HUES48 (cell line): Measurements from ENCODE around the gene ADGRD1.

ENCODE experiments used
- H3K27ac ChIP-seq: one replicate; pipeline ENCODE4 v1.7.0; 2013; ENCODE audit warnings: low read depth, low read length, inconsistent platforms
- H3K27me3 ChIP-seq: 2 replicates; pipeline ENCODE4 v1.6.1; 2013; ENCODE audit warnings: mild to moderate bottlenecking, low read length; ENCODE audit not compliant: control insufficient read depth, insufficient read depth
- H3K36me3 ChIP-seq: 2 replicates; pipeline ENCODE4 v1.6.1; 2013; ENCODE audit warnings: low read length; ENCODE audit not compliant: control insufficient read depth, insufficient read depth
- H3K4me1 ChIP-seq: 2 replicates; pipeline ENCODE4 v1.6.1; 2013; ENCODE audit warnings: mild to moderate bottlenecking, low read length; ENCODE audit not compliant: control insufficient read depth, insufficient read depth
- H3K4me3 ChIP-seq: 2 replicates; pipeline ENCODE4 v1.5.1; 2013; ENCODE audit warnings: mild to moderate bottlenecking, low read depth, low read length
- H3K9ac ChIP-seq: 2 replicates; pipeline ENCODE4 v1.6.1; 2013; ENCODE audit warnings: mild to moderate bottlenecking, low read depth, low read length, moderate library complexity
- H3K9me3 ChIP-seq: 2 replicates; pipeline ENCODE4 v1.6.1; 2013; ENCODE audit warnings: low read length; ENCODE audit not compliant: control insufficient read depth, insufficient read depth

Gene ADGRD1

GRCh38 chr12:131153016-131153415 is 199.3 kb downstream of the ADGRD1 start:
- no peaks in the 10 kb centered on the region for H3K4me1 ChIP-seq
- H3K27ac ChIP-seq = no peak overlapping the region
- no peak overlapping the region for H3K9ac ChIP-seq
- no peak overlapping the region for H3K4me3 ChIP-seq
- 0 out of 2 replicates have a peak, but pooled peaks cover 5% of the 10 kb centered on the region for H3K27me3 ChIP-seq
- H3K9me3 ChIP-seq = no peaks in the 10 kb centered on the region
- H3K36me3 ChIP-seq = no peaks in the 10 kb centered on the region

- no peaks in the 10 kb centered on the region for H3K9me3 ChIP-seq
- H3K4me3 ChIP-seq = no peak overlapping the region
- 0 out of 2 replicates have a peak, but pooled peaks cover 5% of the 10 kb centered on the region for H3K27me3 ChIP-seq
- H3K4me1 ChIP-seq = no peaks in the 10 kb centered on the region
- no peak overlapping the region for H3K27ac ChIP-seq
- no peaks in the 10 kb centered on the region for H3K36me3 ChIP-seq
- H3K9ac ChIP-seq = no peak overlapping the region
Observed at GRCh38 chr12:131153956-131154355, 200.2 kb downstream of the ADGRD1 start.

- no peaks in the 10 kb centered on the region for H3K9me3 ChIP-seq
- H3K36me3 ChIP-seq = no peaks in the 10 kb centered on the region
- H3K4me1 ChIP-seq = 0 out of 2 replicates have a peak, but pooled peaks cover 5% of the 10 kb centered on the region
- no peak overlapping the region for H3K9ac ChIP-seq
- H3K27me3 ChIP-seq = 0 out of 2 replicates have a peak, but pooled peaks cover 5% of the 10 kb centered on the region
- no peak overlapping the region for H3K4me3 ChIP-seq
- H3K27ac ChIP-seq = no peak overlapping the region
Observed at GRCh38 chr12:131155131-131155530, 201.4 kb downstream of the ADGRD1 start.

- H3K4me3 ChIP-seq = no peak overlapping the region
- H3K9me3 ChIP-seq = no peaks in the 10 kb centered on the region
- no peak overlapping the region for H3K9ac ChIP-seq
- no peaks in the 10 kb centered on the region for H3K27me3 ChIP-seq
- H3K36me3 ChIP-seq = no peaks in the 10 kb centered on the region
- H3K27ac ChIP-seq = no peak overlapping the region
- H3K4me1 ChIP-seq = 0 out of 2 replicates have a peak, but pooled peaks cover 5% of the 10 kb centered on the region
Observed at GRCh38 chr12:131157743-131158142, 204.0 kb downstream of the ADGRD1 start.

- H3K4me1 ChIP-seq = 0 out of 2 replicates have a peak, but pooled peaks cover 5% of the 10 kb centered on the region
- H3K36me3 ChIP-seq = no peaks in the 10 kb centered on the region
- H3K9me3 ChIP-seq = no peaks in the 10 kb centered on the region
- no peak overlapping the region for H3K27ac ChIP-seq
- H3K27me3 ChIP-seq = no peaks in the 10 kb centered on the region
- no peak overlapping the region for H3K4me3 ChIP-seq
- H3K9ac ChIP-seq = no peak overlapping the region
Observed at GRCh38 chr12:131159660-131160059, 206.0 kb downstream of the ADGRD1 start.

GRCh38 chr12:131162113-131162512 is 208.4 kb downstream of the ADGRD1 start:
- Histone ChIP-seq H3K36me3 (no peaks in the 10 kb centered on the region), H3K27ac (no peak overlapping the region), H3K4me3 (no peak overlapping the region), H3K4me1 (0 out of 2 replicates have a peak, but pooled peaks cover 5% of the 10 kb centered on the region), H3K9ac (no peak overlapping the region), H3K27me3 (no peaks in the 10 kb centered on the region), H3K9me3 (no peaks in the 10 kb centered on the region)

- H3K9ac ChIP-seq = no peak overlapping the region
- no peaks in the 10 kb centered on the region for H3K36me3 ChIP-seq
- no peak overlapping the region for H3K4me3 ChIP-seq
- no peaks in the 10 kb centered on the region for H3K9me3 ChIP-seq
- 0 out of 2 replicates have a peak, but pooled peaks cover 5% of the 10 kb centered on the region for H3K4me1 ChIP-seq
- H3K27me3 ChIP-seq = no peaks in the 10 kb centered on the region
- no peak overlapping the region for H3K27ac ChIP-seq
Observed at GRCh38 chr12:131163189-131163738, 209.6 kb downstream of the ADGRD1 start.

- no peaks in the 10 kb centered on the region for H3K9me3 ChIP-seq
- H3K27me3 ChIP-seq = no peaks in the 10 kb centered on the region
- no peaks in the 10 kb centered on the region for H3K36me3 ChIP-seq
- 0 out of 2 replicates have a peak, but pooled peaks cover 5% of the 10 kb centered on the region for H3K4me1 ChIP-seq
- H3K4me3 ChIP-seq = no peak overlapping the region
- no peak overlapping the region for H3K9ac ChIP-seq
- no peak overlapping the region for H3K27ac ChIP-seq
Observed at GRCh38 chr12:131164096-131164872, 210.6 kb downstream of the ADGRD1 start.

- H3K4me1 ChIP-seq = no peaks in the 10 kb centered on the region
- H3K36me3 ChIP-seq = no peaks in the 10 kb centered on the region
Observed at GRCh38 chr12:131166717-131167116, 213.0 kb downstream of the ADGRD1 start.

GRCh38 chr12:131167334-131167733 is 213.6 kb downstream of the ADGRD1 start:
- H3K27me3 ChIP-seq = no peaks in the 10 kb centered on the region
- H3K9me3 ChIP-seq = no peaks in the 10 kb centered on the region
- H3K4me1 ChIP-seq = no peaks in the 10 kb centered on the region
- H3K36me3 ChIP-seq = no peaks in the 10 kb centered on the region
- H3K4me3 ChIP-seq = no peak overlapping the region
- no peak overlapping the region for H3K27ac ChIP-seq
- no peak overlapping the region for H3K9ac ChIP-seq

More at GRCh38 chr12:131166717-131167116, 213.0 kb downstream of the ADGRD1 start:
- H3K27me3 ChIP-seq = no peaks in the 10 kb centered on the region
- no peak overlapping the region for H3K4me3 ChIP-seq
- H3K9me3 ChIP-seq = no peaks in the 10 kb centered on the region
- H3K9ac ChIP-seq = no peak overlapping the region
- H3K27ac ChIP-seq = no peak overlapping the region

GRCh38 chr12:131171029-131171428 is 217.3 kb downstream of the ADGRD1 start:
- Histone ChIP-seq H3K27ac (no peak overlapping the region), H3K9me3 (no peaks in the 10 kb centered on the region; the same call in 1 of the 2 replicates), H3K4me1 (no peaks in the 10 kb centered on the region), H3K4me3 (no peak overlapping the region), H3K36me3 (no peaks in the 10 kb centered on the region), H3K27me3 (no peaks in the 10 kb centered on the region), H3K9ac (no peak overlapping the region)
